Endodermal cell (in vitro differentiated cells): ENCODE results near the gene C11orf52. TPM values are rescaled to one million over a fixed set of nuclear protein-coding genes. Genes with fewer than 3 reads are reported as not detected.
A peak's percentile ranks its signal among the peaks of the same experiment; 100 is the strongest.

Experiments
- DNase-seq: peaks from one replicate; pipeline ENCODE4 v3.0.0-alpha.2; 2017
- H3K27ac ChIP-seq: 2 replicates; pipeline ENCODE4 v1.5.1; 2013; ENCODE audit warnings: mild to moderate bottlenecking, low read depth, low read length, moderate library complexity
- H3K27me3 ChIP-seq: 2 replicates; pipeline ENCODE4 v1.6.1; 2013; ENCODE audit warnings: mild to moderate bottlenecking, low read length, moderate library complexity; ENCODE audit not compliant: insufficient read depth, control insufficient read depth, poor library complexity, severe bottlenecking
- H3K36me3 ChIP-seq: 2 replicates; pipeline ENCODE4 v1.7.0; 2013; ENCODE audit warnings: mild to moderate bottlenecking, low read length, moderate library complexity; ENCODE audit not compliant: control insufficient read depth, insufficient read depth
- H3K4me1 ChIP-seq: one replicate; pipeline ENCODE4 v1.7.0; 2013; ENCODE audit warnings: low read length; ENCODE audit not compliant: control insufficient read depth, insufficient read depth
- H3K4me3 ChIP-seq: 2 replicates; pipeline ENCODE4 v1.5.1; 2013; ENCODE audit warnings: mild to moderate bottlenecking, low read length, moderate library complexity
- H3K9ac ChIP-seq: 2 replicates; pipeline ENCODE4 v1.6.1; 2013; ENCODE audit warnings: mild to moderate bottlenecking, low read length, moderate library complexity; ENCODE audit not compliant: poor library complexity, severe bottlenecking; ENCODE audit errors: extremely low read depth
- H3K9me3 ChIP-seq: 2 replicates; pipeline ENCODE4 v1.6.1; 2013; ENCODE audit warnings: mild to moderate bottlenecking, low read length, moderate library complexity; ENCODE audit not compliant: control insufficient read depth
- H3K27ac Mint-ChIP-seq: 2 replicates; pipeline ENCODE4 v1.8.0; 2020; ENCODE audit warnings: mixed read lengths
- H3K27me3 Mint-ChIP-seq: 2 replicates; pipeline ENCODE4 v1.8.0; 2021; ENCODE audit warnings: mild to moderate bottlenecking, mixed read lengths; ENCODE audit not compliant: insufficient read depth
- H3K36me3 Mint-ChIP-seq: 2 replicates; pipeline ENCODE4 v1.8.0; 2020; ENCODE audit warnings: low read depth, mixed read lengths
- H3K4me1 Mint-ChIP-seq: 2 replicates; pipeline ENCODE4 v1.8.0; 2020; ENCODE audit warnings: mixed read lengths
- H3K4me3 Mint-ChIP-seq: 2 replicates; pipeline ENCODE4 v1.8.0; 2020; ENCODE audit warnings: mild to moderate bottlenecking, moderate library complexity, mixed read lengths
- H3K9me3 Mint-ChIP-seq: 2 replicates; pipeline ENCODE4 v1.8.0; 2020; ENCODE audit warnings: mild to moderate bottlenecking, mixed read lengths
- WGBS, 2 experiments: methylation state at CpG; one replicate each; pipeline versions ENCODE4 v1.1.5 to v1.1.7; 2013; ENCODE audit warnings: missing lambda C conversion rate in 2 of 2, mixed read lengths in 1 of 2; ENCODE audit not compliant: insufficient coverage in 1 of 2, insufficient read length in 1 of 2; 5-methylcytosine and 5-hydroxymethylcytosine counted together
- total RNA-seq, 2 donors: library from RNA; stranded (reverse); fragmentation: NEBNext Ultra II Directional in 1 of 2; extraction: Animal tissue kit (Norgen Biotek cat#: 25700) in 1 of 2; gene quantifications; 2 replicates in 1 of 2; 3 replicates in 1 of 2; pipeline ENCODE4 v1.2.1, GENCODE V29; 2021
- TF ChIP-seq, protein P1 (sequence below): fragments of 200-600 bp; sonication (generic); conservative IDR thresholded peaks from 2 replicates; pipeline ENCODE4 v1.5.0; 2021; ENCODE audit warnings: antibody characterized with exemption, mild to moderate bottlenecking

Gene C11orf52
- total RNA-seq, 2 donors from 2014 or later, result 2.6 to 3.8 TPM

DNA sequence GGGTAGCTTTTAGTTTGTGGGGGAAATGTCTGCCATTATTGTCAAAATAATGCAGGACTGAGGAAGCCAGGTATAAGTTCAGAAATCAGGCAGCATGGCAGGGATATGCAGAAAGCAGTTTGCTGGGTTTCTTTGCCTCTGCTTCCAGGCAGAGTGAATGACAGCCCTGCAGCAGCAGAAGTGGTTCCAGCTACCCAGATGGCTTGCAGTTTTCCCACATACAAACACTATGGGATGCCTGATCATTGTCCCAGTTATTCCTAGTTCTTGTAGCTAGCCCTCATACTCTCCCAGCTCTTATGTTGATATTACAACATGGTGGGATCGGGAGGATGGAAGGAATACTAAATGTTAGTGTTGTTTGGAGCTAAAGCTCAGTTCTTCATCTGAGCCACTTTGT lies 15.6 kb downstream of the C11orf52 start:
- peaks cover 7% of the 10 kb centered on the region for H3K4me1 ChIP-seq
- peaks cover 15% of the 10 kb centered on the region for H3K4me1 Mint-ChIP-seq
- H3K27me3 ChIP-seq, result no peaks in the 10 kb centered on the region
- no peaks in the 10 kb centered on the region for H3K27me3 Mint-ChIP-seq
- H3K4me3 ChIP-seq, result no peak overlapping the region
- no peaks in the 10 kb centered on the region for H3K36me3 ChIP-seq
- H3K9ac ChIP-seq, result no peak overlapping the region
- H3K27ac ChIP-seq, result no peak overlapping the region
- H3K36me3 Mint-ChIP-seq, result no peaks in the 10 kb centered on the region
- TF ChIP-seq, protein P1, sequence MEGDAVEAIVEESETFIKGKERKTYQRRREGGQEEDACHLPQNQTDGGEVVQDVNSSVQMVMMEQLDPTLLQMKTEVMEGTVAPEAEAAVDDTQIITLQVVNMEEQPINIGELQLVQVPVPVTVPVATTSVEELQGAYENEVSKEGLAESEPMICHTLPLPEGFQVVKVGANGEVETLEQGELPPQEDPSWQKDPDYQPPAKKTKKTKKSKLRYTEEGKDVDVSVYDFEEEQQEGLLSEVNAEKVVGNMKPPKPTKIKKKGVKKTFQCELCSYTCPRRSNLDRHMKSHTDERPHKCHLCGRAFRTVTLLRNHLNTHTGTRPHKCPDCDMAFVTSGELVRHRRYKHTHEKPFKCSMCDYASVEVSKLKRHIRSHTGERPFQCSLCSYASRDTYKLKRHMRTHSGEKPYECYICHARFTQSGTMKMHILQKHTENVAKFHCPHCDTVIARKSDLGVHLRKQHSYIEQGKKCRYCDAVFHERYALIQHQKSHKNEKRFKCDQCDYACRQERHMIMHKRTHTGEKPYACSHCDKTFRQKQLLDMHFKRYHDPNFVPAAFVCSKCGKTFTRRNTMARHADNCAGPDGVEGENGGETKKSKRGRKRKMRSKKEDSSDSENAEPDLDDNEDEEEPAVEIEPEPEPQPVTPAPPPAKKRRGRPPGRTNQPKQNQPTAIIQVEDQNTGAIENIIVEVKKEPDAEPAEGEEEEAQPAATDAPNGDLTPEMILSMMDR, result no peak
- 61% methylated on average over 1 of the region's 1 CpG; no CpG with 5 or more reads in 1 of the 2 experiments for WGBS, 2 experiments
- no peaks in the 10 kb centered on the region for H3K9me3 Mint-ChIP-seq
- peak; percentile 23 for DNase-seq
- no peak overlapping the region for H3K27ac Mint-ChIP-seq
- no peaks in the 10 kb centered on the region for H3K9me3 ChIP-seq
- H3K4me3 Mint-ChIP-seq, result no peak overlapping the region

DNA sequence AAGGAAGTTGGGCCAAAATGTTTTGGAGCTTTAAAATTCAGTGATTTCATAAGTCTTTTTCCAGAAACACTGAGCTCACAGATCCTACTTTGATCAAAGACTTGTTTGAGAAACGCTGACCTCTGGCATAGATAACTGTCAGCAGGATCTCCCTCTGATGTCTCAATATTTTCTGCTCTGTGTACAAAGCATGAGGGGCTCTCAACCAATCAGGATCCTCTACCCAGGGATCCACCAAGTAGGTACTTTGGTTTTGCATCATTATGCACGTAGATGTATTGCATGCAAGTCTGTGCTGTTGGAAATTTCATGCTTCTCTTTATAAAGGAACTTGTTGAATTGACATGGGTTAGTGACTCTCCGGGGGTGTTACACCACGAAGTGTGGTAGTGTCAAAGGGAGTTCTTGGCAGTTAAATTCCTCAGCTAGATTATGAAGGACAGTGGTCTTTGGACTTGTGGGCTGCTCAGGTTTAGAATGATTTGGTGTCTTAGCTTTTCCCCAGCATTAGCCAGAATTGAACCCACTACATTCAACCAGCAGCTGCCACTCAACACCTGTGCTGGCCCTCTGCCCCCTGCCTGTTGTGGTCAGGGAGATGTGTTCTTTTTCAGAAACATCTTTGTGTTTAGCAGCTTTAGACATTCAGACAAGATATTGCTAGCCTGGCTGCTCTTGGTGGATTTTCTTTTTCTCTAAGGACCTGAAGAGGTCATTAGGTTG lies 16.8 kb downstream of the C11orf52 start:
- Histone ChIP-seq H3K27ac (no peak overlapping the region), H3K9ac (no peak overlapping the region), H3K9me3 (no peaks in the 10 kb centered on the region), H3K36me3 (no peaks in the 10 kb centered on the region), H3K27me3 (no peaks in the 10 kb centered on the region), H3K4me3 (no peak overlapping the region), H3K4me1 (peaks cover 7% of the 10 kb centered on the region)
- Mint-ChIP-seq H3K9me3 (no peaks in the 10 kb centered on the region), H3K27ac (no peak overlapping the region), H3K4me3 (no peak overlapping the region), H3K36me3 (no peaks in the 10 kb centered on the region), H3K4me1 (peaks cover 15% of the 10 kb centered on the region), H3K27me3 (no peaks in the 10 kb centered on the region)
- 78 to 83% methylated on average over 2 to 4 of the region's 4 CpGs for WGBS, 2 experiments
- peak; percentile 36 for DNase-seq
- TF ChIP-seq, protein P1, result no peak

DNA sequence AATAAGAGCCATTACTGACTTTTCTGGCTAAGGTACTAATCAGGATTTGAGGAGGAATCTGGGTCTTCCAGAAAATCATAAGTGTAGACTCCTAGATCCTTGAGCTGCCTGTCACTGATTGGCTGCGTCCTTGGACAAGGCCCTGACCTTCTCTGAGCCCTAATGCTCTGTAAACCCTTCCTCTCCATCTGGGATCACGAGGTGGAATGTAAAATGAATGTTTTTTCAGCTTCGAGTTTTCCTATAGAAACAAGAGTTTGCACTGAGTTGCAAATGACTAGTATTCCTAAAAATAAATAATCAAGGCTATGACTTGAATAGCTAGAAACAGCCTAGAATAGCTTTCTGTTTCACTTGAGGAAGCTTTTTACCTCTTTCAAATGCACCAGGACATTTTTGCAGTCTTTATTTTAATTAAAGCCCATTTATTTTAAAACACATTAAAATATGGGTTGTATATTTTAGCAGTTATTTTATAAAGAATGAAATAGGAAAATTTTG lies 17.4 kb downstream of the C11orf52 start:
- peak; percentile 39 for DNase-seq
- no peaks in the 10 kb centered on the region for H3K9me3 Mint-ChIP-seq
- no peaks in the 10 kb centered on the region for H3K27me3 Mint-ChIP-seq
- H3K27me3 ChIP-seq, result no peaks in the 10 kb centered on the region
- no peak overlapping the region for H3K27ac Mint-ChIP-seq
- H3K27ac ChIP-seq, result no peak overlapping the region
- H3K36me3 Mint-ChIP-seq, result no peaks in the 10 kb centered on the region
- H3K4me3 ChIP-seq, result peak overlapping the region; percentile 87
- peak overlapping the region; percentile 70 for H3K4me3 Mint-ChIP-seq
- H3K4me1 Mint-ChIP-seq, result peaks cover 15% of the 10 kb centered on the region
- peaks cover 7% of the 10 kb centered on the region for H3K4me1 ChIP-seq
- TF ChIP-seq, protein P1, result no peak
- H3K9ac ChIP-seq, result peak overlapping the region; percentile 34
- no peaks in the 10 kb centered on the region for H3K9me3 ChIP-seq
- H3K36me3 ChIP-seq, result no peaks in the 10 kb centered on the region
- 79% methylated on average over 3 of the region's 3 CpGs; no CpG with 5 or more reads in 1 of the 2 experiments for WGBS, 2 experiments
